ENCODE results near the gene GSX2.

GSX2 gene

GRCh38 chr4:54063229-54063628 lies 36.7 kb upstream of the GSX2 start:
- no peaks in the 10 kb centered on the region for H3K27me3 ChIP-seq
- H3K4me3 ChIP-seq: peak overlapping the region; percentile 90 to 93
- H3K4me1 ChIP-seq: peaks cover 0 to 74% (median 29%) of the 10 kb centered on the region in 4 donors
- intact Hi-C loops (cut with DNase I; ENCODE audit: low total_unique reads): no loop called here
- DNase-seq: no peak
- no peaks in the 10 kb centered on the region for H3K9me3 ChIP-seq
- TF ChIP-seq CTCF (IDR thresholded peaks at IDR 0.05): no peak
- no peaks in the 10 kb centered on the region for H3K36me3 ChIP-seq
- peak overlapping the region; percentile 93 to 98 for H3K27ac ChIP-seq

- peak overlapping the region; percentile 93 to 98 for H3K27ac ChIP-seq
- no peaks in the 10 kb centered on the region for H3K9me3 ChIP-seq
- H3K4me3 ChIP-seq: peak overlapping the region; percentile 90 to 93
- no peaks in the 10 kb centered on the region for H3K36me3 ChIP-seq
- TF ChIP-seq CTCF (IDR thresholded peaks at IDR 0.05): no peak
- H3K4me1 ChIP-seq: peaks cover 0 to 68% (median 29%) of the 10 kb centered on the region in 4 donors
- intact Hi-C loops (cut with DNase I; ENCODE audit: low total_unique reads): no loop called here
- DNase-seq: peak; percentile 41 to 73
- H3K27me3 ChIP-seq: no peaks in the 10 kb centered on the region
Measured at GRCh38 chr4:54063737-54064316, 36.1 kb upstream of the GSX2 start.

- H3K27me3 ChIP-seq: no peaks in the 10 kb centered on the region
- H3K9me3 ChIP-seq: no peaks in the 10 kb centered on the region
- no peak for TF ChIP-seq CTCF (IDR thresholded peaks at IDR 0.05)
- peak within 1 kb of the TSS; percentile 93 to 98 for H3K27ac ChIP-seq
- DNase-seq: peak; percentile 95 to 97
- intact Hi-C loops (cut with DNase I; ENCODE audit: low total_unique reads): no loop called here
- no peaks in the 10 kb centered on the region for H3K36me3 ChIP-seq
- peaks cover 0 to 61% (median 29%) of the 10 kb centered on the region in 4 donors for H3K4me1 ChIP-seq
- H3K4me3 ChIP-seq: peak within 1 kb of the TSS; percentile 90 to 93
Measured at GRCh38 chr4:54064317-54065111, 35.4 kb upstream of the GSX2 start, which contains the start of gene CHIC2. TSS of gene CHIC2 (minus strand) at chr4:54064605. CDS start at chr4:54064300, 305 bp downstream.

- intact Hi-C loops (cut with DNase I; ENCODE audit: low total_unique reads): no loop called here
- no peaks in the 10 kb centered on the region for H3K36me3 ChIP-seq
- TF ChIP-seq CTCF (IDR thresholded peaks at IDR 0.05): no peak
- H3K27ac ChIP-seq: peak overlapping the region; percentile 93 to 98
- H3K4me3 ChIP-seq: peak overlapping the region; percentile 90 to 93
- no peak for DNase-seq
- no peaks in the 10 kb centered on the region for H3K9me3 ChIP-seq
- H3K4me1 ChIP-seq: peaks cover 0 to 51% (median 29%) of the 10 kb centered on the region in 4 donors
- H3K27me3 ChIP-seq: no peaks in the 10 kb centered on the region
Measured at GRCh38 chr4:54065282-54066087, 34.5 kb upstream of the GSX2 start.

GRCh38 chr4:54066088-54066415 lies 33.9 kb upstream of the GSX2 start:
- peaks cover 0 to 46% (median 28%) of the 10 kb centered on the region in 4 donors for H3K4me1 ChIP-seq
- no peaks in the 10 kb centered on the region for H3K27me3 ChIP-seq
- peak overlapping the region; percentile 93 to 98 for H3K27ac ChIP-seq
- intact Hi-C loops (cut with DNase I; ENCODE audit: low total_unique reads): no loop called here
- no peaks in the 10 kb centered on the region for H3K9me3 ChIP-seq
- no peak for TF ChIP-seq CTCF (IDR thresholded peaks at IDR 0.05)
- no peak overlapping the region for H3K4me3 ChIP-seq
- DNase-seq: no peak
- no peaks in the 10 kb centered on the region for H3K36me3 ChIP-seq

Measured in tibial artery (tissue), 4 donors.